Mammary epithelial cell (primary cell): ENCODE measurements around the gene RTN4RL1.
"Not testable (repeated sequence)": the region's sequence is repeated elsewhere in the genome, so short reads cannot be mapped to it uniquely, and the experiment has no call there.

ENCODE experiments used
- EZH2 ChIP-seq: IDR thresholded peaks from 2 replicates; pipeline ENCODE4 v1.6.1; 2012; ENCODE audit warnings: low read length, inconsistent platforms, borderline replicate concordance
- TF ChIP-seq, protein P1 (sequence below), 2 donors: IDR thresholded peaks in 1 of 2; conservative IDR thresholded peaks in 1 of 2; 2 replicates each; pipeline ENCODE4 v1.5.1; 2011 to 2012; ENCODE audit warnings: inconsistent platforms in 2 of 2, low read length in 2 of 2, mild to moderate bottlenecking in 2 of 2, control low read depth in 1 of 2, low read depth in 1 of 2; ENCODE audit not compliant: insufficient read depth in 1 of 2; ENCODE audit errors: extremely low read depth in 1 of 2

- TF ChIP-seq, protein P1, sequence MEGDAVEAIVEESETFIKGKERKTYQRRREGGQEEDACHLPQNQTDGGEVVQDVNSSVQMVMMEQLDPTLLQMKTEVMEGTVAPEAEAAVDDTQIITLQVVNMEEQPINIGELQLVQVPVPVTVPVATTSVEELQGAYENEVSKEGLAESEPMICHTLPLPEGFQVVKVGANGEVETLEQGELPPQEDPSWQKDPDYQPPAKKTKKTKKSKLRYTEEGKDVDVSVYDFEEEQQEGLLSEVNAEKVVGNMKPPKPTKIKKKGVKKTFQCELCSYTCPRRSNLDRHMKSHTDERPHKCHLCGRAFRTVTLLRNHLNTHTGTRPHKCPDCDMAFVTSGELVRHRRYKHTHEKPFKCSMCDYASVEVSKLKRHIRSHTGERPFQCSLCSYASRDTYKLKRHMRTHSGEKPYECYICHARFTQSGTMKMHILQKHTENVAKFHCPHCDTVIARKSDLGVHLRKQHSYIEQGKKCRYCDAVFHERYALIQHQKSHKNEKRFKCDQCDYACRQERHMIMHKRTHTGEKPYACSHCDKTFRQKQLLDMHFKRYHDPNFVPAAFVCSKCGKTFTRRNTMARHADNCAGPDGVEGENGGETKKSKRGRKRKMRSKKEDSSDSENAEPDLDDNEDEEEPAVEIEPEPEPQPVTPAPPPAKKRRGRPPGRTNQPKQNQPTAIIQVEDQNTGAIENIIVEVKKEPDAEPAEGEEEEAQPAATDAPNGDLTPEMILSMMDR (conservative IDR thresholded peaks at IDR 0.05 in 1 of 2, IDR thresholded peaks at IDR 0.05 in 1 of 2; ENCODE audit: extremely low read depth in 1 of 2, insufficient read depth in 1 of 2, low read depth in 1 of 2, low read length in 2 of 2) = not testable (repeated sequence)
- not testable (repeated sequence) for TF ChIP-seq EZH2
Measured at GRCh38 chr17:2013220-2013993, 11.7 kb downstream of the RTN4RL1 start.
